Fibroblast of skin of left biceps (primary cell): Measurements from ENCODE around the gene CHAC2.
"Not testable (repeated sequence)": the region's sequence is repeated elsewhere in the genome, so short reads cannot be mapped to it uniquely, and the experiment has no call there.

Experiments used
- DNase-seq, 2 experiments: peaks; one replicate each; pipeline ENCODE4 v3.0.0-alpha.2; 2013; ENCODE audit warnings: low read depth in 2 of 2

Gene CHAC2

GRCh38 chr2:53778536-53779162 lies 11.0 kb downstream of the CHAC2 start:
- no peak for DNase-seq

GRCh38 chr2:53780056-53780455 lies 12.5 kb downstream of the CHAC2 start:
- DNase-seq, result no peak

- no peak for DNase-seq
Measured at GRCh38 chr2:53782676-53783075, 15.1 kb downstream of the CHAC2 start.

- DNase-seq, result no peak
Measured at GRCh38 chr2:53784436-53784835, 16.8 kb downstream of the CHAC2 start.

GRCh38 chr2:53785366-53785765 lies 17.8 kb downstream of the CHAC2 start:
- DNase-seq, result no peak

- peak in 1 of 2 experiments; percentile 7 for DNase-seq
Measured at GRCh38 chr2:53786352-53786704, 18.7 kb downstream of the CHAC2 start.

GRCh38 chr2:53786705-53787613 lies 19.4 kb downstream of the CHAC2 start, which contains the start of the genes ASB3 and ERLEC1:
TSS of gene ASB3 (minus strand) at chr2:53786953. CDS start at chr2:53765572, 21,381 bp downstream.
TSS of gene ERLEC1 (plus strand) at chr2:53787044. CDS start at chr2:53787211, 167 bp downstream.
- peak; percentile 67 to 74 for DNase-seq

- no peak for DNase-seq
Measured at GRCh38 chr2:53787614-53788289, 20.1 kb downstream of the CHAC2 start.

GRCh38 chr2:53793261-53793660 lies 25.7 kb downstream of the CHAC2 start:
- DNase-seq, result no peak

- DNase-seq, result no peak
Measured at GRCh38 chr2:53793821-53794220, 26.2 kb downstream of the CHAC2 start.

- no peak for DNase-seq
Measured at GRCh38 chr2:53801547-53801946, 33.9 kb downstream of the CHAC2 start.

- DNase-seq, result no peak
Measured at GRCh38 chr2:53802617-53803151, 35.1 kb downstream of the CHAC2 start.

GRCh38 chr2:53811601-53812000 lies 44.0 kb downstream of the CHAC2 start:
- DNase-seq, result no peak

GRCh38 chr2:53813151-53813550 lies 45.5 kb downstream of the CHAC2 start:
- DNase-seq, result no peak

GRCh38 chr2:53818854-53819435 lies 51.3 kb downstream of the CHAC2 start:
- DNase-seq, result no peak

- no peak for DNase-seq
Measured at GRCh38 chr2:53819634-53820033, 52.0 kb downstream of the CHAC2 start.

GRCh38 chr2:53820048-53820447 lies 52.4 kb downstream of the CHAC2 start:
- no peak for DNase-seq

GRCh38 chr2:53820711-53821110 lies 53.1 kb downstream of the CHAC2 start:
- DNase-seq, result no peak

GRCh38 chr2:53821810-53822209 lies 54.2 kb downstream of the CHAC2 start:
- DNase-seq, result no peak

GRCh38 chr2:53823639-53824038 lies 56.0 kb downstream of the CHAC2 start:
- DNase-seq, result not testable (repeated sequence)
